HG03280 (cell line): ENCODE data around the gene DESI1.
"Not testable (repeated sequence)": the region's sequence is repeated elsewhere in the genome, so short reads cannot be mapped to it uniquely, and the experiment has no call there.

Experiments
- ATAC-seq: cut with Tn5 transposase; IDR thresholded peaks from one replicate; pipeline ENCODE4 v1.9.1; 2021; ENCODE audit warnings: mild to moderate bottlenecking, moderate library complexity; ENCODE audit not compliant: unreplicated experiment

Gene DESI1

DNA sequence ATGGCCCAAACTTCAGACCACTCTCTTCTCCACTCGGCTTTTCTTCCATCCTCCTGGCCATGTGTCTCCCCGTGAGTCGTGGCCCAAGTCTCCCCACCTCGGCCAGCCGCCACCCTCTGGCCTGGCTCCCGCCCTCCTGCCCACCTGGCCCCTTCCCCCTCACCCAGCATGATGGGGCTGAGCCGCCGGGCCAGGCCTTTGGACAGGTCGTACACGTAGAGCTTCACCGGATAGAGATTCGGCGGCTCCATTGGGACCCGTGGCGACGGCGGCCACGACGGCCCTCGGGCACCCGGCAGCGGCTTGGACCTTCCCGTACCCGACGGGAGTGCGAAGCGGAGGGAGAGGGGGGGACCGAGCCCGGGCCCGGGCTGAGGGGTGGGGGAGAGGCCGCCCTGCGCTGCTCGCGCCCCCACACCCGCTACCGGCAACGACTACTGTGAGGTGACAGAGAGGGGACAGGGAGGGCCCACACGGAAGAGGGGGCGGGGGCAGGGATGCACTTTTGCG, at the start of gene DESI1:
Gene DESI1 (minus strand): TSS at position 455 of the 510 bp plus-strand sequence. CDS start 204 bp downstream, at position 251.
- peak; percentile 18 for ATAC-seq

DNA sequence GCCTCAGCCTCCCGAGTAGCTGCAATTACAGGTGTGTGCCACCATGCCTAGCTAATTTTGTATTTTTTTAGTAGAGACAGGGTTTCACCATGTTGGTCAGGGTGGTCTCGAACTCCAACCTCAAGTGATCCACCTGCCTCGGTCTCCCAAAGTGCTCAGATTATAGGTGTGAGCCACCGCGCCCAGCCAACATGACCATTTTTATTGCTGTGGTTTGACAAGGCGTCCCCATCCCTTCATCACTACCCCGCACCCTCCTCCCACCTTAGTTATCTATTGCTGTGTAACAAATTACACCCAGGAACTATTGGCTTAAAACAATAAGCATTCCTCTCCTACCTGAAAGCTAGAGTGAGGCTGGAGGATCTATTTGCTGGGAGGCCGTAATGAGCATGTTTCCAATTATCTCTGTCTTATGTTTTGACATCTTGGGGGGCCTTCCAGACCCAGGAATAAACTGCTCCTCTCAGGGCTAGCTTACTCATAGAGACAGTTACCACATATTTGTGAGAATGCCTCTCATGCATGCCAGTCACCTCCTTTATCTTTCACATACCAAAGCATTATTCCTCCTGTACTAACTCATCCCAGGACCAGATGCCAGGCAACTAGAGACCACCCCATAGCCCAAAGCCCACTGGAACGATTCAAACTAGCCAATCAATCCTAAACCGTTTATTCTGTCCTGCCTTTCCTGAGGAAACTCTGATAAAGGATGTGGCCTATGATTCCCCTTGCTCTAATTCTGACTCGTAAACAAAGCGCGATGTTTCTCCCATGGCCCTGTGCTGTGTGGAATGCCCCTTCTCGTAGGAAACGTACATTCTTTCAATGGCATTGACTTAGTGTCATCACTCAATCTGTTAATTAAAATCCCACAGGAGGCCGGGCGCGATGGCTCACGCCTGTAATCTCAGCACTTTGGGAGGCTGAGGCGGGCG, 48.4 kb upstream of the DESI1 start:
- ATAC-seq = no peak

DNA sequence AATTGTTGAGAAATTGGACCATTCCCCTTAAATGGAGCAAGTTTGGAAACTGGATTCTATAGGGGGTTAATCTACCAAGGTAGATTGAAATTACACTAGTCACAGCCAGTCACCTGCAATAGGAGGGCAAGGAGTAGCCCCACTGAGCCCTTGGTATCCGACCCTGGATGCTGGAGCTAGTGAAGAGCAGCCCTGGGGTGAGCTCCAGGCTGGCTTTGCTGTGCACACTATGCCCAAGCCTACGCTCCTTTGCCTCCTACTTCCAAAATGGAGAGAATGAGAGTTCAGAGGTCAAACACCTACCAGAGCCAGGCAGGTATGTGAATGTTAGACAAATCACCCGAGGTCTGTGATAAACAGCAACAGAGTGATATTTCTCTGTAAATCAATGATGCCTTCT, 44.1 kb upstream of the DESI1 start:
- no peak for ATAC-seq

DNA sequence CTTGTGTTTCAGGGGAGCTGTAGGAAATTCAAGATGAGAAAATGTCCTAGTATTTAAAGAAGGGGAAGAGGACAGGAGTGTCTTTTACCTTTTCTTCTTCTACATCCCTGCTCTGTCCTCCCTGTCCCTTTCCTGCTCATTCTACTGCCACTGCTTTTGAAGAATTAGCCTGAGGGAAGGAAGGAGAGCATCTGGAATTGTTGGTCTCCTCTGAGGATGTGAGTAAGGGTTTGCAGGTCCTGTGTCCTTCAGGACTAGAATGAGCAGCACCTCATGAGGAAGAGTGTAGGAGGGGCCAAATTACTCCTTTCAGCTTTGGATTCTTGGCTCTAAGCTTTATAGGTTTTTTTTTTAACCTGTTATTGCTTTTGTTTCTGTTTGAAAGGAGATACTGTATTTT, 43.6 kb upstream of the DESI1 start:
- no peak for ATAC-seq

DNA sequence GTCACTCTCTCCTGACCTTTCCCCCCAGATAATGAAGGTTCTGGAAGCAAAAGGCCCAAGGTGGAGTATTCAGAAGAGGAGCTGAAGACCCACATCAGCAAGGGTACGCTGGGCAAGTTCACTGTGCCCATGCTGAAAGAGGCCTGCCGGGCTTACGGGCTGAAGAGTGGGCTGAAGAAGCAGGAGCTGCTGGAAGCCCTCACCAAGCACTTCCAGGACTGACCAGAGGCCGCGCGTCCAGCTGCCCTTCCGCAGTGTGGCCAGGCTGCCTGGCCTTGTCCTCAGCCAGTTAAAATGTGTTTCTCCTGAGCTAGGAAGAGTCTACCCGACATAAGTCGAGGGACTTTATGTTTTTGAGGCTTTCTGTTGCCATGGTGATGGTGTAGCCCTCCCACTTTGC, 42.8 kb upstream of the DESI1 start:
- not testable (repeated sequence) for ATAC-seq

DNA sequence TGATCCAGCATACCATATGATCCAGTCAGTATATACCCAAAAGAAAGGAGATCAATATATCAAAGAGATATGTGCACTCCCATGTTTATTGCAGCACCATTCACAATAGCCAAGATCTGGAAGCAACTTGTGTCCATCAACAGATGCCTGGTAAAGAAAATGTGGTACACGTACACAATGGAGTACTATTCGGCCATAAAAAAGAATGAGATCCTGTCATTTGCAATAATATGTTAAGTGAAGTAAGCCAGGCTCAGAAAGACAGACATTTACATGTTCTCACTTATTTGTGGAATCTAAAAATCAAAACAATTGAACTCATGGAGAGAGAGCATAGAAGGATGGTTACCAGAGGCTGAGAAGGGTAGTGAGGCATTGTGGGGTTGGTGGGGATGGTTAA, 40.9 kb upstream of the DESI1 start:
- no peak for ATAC-seq

DNA sequence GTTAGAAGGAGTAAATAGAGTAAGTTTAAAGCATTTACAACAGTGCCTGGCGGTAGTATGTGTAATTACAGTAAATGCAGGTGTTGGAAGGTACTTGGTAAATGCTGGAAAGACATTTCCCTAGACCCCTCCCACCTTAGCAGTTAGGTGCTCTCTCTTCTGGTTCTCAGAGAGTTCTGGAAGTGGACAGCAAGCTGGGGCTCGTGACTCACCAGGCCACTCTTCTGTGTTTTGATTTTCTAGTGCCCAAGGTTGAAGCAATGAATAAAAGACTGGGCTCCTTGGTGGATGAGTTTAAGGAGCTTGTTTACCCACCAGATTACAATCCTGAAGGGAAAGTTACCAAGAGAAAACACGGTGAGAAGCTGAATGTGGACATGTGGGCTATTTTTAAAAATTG, 40.2 kb upstream of the DESI1 start:
- ATAC-seq = no peak

DNA sequence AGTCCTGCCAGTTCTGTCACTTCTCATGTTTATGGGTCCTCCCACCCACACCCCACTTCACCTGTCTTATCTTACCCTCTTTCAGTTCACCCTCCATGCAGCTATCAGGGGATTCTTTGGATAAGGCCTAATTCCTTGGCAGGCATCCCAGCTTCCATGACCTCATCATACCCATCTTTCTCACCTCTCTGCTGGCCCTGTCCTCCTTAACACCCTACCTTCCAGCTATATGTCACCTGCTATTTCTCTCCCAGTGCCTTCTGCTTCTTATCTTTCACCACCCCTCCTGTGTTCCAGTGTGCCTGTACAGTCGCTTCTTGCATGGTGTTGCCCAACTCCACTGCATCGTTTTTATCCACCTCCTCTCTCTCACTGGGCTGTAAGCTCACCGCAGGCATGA, 39.6 kb upstream of the DESI1 start:
- no peak for ATAC-seq

DNA sequence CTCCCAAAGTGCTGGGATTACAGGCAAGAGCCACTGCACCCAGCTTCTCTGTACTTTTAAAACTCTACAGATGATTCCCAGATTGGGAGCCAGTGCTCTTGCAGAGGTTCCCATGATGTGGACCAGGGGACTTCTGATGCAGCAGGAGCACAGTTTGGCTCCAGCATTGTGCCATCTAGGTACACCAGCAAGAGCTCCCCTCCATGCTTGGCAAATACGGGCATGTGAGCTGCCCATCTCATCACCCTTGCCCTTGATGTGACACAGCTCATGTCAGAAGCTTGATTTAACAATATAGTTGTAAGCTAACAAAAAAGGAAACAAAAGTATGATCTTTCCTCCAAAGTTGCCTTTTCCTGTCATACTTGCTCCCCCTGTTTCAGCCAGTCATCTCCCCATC, 39.1 kb upstream of the DESI1 start:
- ATAC-seq = no peak

DNA sequence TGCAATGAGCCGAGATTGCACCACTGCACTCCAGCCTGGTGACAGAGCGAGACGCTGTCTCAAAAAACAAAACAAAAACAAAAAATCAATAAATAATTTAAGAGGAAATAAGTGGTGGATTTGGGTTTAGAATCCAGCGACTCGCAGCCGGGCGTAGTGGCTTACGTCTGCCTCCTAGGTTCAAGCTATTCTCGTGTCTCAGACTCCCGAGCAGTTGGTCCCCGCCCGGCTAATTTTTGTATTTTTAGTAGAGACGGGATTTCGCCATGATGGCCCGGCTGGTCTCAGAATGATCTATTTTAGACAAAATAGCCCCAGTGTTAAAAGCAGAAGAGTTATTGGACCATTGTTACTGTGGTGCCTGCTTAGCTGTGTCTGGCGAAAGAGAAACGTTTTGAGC, 38.0 kb upstream of the DESI1 start:
- ATAC-seq = no peak

DNA sequence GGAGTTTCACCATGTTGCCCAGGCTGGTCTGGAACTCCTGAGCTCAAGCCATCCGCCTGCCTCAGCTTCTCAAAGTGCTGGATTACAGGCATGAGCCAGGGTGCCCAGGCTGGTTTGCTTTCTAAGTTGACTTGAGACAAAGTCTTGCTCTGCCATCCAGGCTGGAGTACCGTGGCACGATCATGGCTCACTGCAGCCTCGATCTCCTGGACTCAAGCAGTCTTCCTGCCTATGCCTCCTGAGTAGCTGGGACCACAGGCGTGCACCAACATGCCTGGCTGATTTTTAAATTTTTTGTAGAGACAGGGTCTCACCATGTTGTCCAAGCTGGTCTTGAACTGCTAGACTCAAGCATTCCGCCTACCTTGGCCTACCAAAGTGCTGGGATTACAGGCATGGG, 36.9 kb upstream of the DESI1 start:
- ATAC-seq = no peak

DNA sequence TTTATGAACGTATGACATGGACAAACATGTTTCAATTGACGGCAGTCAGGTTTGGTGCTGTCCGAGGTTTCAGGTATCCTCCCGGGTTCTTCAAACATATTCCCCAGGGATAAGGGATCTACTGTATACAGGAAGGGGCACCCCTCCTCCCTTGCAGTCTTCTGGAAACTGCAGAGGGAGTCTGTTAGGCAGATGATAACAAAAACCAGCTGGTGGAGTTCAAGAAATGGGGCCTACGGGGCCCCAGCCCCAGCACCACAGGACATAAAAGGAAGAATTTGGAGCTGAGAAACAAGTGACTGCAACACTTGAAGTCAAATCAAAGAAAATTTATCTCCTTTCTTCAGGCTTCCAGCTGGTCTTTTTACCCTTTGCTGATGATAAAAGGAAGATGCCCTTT, 35.7 kb upstream of the DESI1 start:
- no peak for ATAC-seq

DNA sequence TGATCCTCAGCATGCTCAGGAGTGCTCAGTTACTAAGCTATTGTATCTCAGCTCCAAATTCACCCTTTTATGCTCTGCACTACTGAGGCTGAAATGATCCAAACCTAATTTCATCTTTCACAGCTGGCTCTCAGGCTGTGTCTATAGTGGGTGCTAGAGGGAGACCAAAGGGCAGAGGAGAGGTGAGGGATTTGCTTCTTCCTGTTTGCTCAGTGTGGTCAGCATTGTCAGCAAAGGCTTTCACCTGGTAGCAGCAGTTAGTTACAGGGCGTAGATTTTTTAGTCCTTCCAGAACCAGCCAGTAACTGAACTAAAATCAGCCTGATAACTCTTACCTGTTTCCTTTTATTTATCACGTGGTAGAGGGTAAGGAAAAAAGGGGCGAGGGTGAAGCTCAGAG, 33.5 kb upstream of the DESI1 start:
- ATAC-seq = no peak

DNA sequence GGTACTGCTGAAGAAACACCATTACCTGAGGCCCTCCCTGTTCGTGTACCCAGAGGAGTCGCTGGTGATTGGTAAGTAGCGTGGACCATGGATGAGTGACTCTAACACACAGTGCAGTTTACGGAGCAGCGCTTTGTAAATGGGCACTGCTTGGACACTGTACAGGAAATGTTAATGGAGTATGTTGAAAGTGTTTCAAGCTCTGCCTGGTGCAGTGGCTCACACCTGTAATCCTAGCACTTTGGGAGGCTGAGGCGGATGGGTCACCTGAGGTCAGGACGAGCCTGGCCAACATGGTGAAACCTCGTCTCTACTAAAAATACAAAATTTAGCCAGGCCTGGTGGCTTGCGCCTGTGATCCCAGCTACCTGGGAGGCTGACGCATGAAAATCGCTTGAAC, 30.0 kb upstream of the DESI1 start:
- no peak for ATAC-seq

DNA sequence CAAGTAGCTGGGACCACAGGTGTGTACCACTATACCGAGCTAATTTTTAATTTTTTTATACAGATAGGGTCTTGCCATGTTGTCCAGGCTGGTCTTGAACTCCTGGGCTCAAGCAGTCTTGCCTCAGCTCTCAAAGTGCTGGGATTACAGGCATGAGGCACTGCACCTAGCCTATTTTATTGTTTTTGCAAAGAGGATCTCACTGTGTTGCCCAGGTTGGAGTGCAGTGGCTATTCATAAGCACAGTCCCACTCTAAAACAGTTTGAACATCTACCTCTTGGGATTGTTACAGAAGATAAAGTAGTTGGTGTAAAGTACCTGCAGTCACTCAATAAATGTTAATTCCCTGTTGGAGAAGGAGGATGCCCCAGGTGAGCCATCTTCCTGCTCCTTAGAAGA, 29.4 kb upstream of the DESI1 start:
- no peak for ATAC-seq

DNA sequence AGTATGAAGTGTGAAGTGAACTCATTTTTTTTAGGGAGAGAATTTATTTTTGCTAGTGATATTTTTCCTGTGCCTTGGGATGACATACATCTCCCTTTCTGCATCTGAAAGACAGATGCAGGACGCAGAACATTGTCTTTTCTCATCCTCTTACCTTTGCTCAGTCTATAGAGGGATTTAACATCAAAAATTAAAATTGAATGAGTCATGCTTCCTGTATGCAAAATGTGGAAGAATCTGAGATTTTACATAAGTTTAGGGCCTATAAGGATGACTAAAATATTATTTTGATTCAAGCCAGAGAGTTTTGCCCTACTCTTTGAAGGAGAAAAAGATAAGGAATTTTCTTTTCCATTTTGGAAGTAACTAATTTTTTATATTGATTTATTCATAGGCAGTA, 27.6 kb upstream of the DESI1 start:
- no peak for ATAC-seq

DNA sequence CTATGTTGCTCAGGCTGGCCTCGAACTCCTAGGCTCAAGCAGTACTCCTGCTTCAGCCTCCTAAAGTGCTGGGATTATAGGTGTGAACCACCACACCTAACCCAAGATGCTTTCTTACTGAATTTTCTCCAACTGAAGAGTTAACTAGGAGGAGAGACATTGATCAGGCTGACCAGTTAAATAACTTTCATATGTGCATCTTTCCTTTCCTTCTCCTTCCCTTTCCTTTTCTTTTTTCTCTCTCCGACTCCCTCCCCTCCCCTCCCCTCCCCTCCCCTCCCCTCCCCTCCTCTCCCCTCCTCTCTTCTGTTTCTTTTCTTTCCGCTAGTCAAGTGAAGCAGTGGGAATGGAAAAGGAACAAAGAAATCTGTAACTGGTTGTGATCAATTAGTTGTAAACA, 26.9 kb upstream of the DESI1 start:
- no peak for ATAC-seq

DNA sequence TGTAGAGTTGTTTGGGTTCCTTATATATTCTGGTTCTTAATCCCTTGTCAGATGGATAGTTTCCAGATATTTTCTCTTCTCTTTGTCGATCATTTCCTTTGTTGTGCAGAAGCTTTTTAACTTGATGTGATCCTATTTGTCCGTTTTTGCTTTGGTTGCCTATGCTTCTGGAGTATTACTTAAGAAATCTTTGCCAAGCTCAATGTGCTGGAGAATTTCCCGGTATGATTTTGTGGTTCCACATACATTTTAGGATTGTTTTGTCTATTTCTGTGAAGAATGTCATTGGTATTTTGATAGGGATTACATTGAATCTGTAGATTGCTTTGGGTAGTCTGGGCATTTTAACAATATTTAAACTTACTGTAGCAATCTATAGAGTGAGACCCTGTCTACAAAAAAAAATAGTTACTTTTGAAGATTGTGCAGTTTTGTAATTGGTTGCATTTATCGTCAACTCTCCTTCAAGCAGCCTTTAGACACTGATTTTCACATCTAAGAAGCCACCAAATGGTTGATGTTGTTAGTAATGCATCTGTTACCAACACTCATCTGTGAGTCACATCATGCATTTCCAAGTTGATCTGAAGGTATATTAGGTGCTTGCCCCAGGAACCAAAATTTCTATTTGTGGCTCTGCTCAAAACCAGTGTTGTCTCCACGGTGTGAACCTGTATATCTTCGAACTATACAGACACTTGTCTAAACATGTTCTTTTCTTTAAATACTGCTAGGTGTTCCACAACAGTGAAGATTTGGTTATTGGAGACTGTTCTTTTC, 21.7 kb upstream of the DESI1 start:
- no peak for ATAC-seq

DNA sequence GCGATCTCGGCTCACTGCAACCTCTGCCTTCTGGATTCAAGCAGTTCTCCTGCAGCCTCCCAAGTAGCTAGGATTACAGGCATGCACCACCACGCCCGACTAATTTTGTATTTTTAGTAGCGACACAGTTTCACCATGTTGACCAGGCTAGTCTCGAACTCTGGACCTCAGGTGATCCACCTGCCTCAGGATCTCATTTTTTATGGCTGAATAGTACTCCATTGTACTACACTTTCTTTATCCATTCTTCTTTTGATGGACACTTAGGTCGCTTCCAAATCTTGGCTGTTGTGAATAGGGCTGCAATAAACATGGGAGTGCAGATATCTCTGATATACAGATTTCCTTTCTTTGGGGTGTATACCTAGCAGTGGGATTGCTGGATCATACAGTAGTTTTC, 21.0 kb upstream of the DESI1 start:
- ATAC-seq = no peak

DNA sequence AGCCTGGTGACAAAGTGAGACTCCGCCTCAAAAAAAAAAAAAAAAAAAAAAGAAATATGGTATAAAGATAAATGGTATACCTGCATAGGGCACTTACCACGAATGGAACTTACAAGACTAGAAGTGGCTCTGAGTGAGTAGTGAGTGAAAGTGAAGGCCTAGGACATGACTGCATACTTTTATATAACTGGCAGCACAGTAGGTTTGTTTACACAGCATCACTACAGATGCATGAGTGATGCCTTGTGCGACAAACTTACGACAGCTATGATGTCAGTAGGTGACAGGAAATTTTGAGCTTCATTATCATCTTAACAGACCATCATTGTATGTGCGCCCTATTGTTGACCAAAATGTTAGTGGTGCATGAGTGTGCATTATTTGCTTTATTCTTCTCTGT, 17.9 kb upstream of the DESI1 start:
- ATAC-seq = no peak

DNA sequence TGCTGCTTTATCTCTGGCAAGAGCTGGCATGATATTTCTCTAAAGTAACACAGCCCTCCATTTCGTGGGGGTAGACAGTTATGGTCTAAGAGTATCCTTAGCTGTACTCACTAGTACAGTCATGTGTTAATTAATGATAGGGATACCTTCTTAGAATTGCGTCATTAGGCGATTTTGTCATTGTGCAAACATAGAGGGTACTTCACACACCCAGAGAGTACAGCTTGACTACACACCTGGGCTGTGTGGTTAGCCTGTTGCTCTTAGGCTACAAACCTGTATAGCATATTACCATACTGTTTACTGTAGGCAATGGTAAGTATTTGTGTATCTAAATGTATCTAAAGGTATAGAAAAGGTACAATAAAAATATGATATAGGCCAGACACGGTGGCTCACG, 17.3 kb upstream of the DESI1 start:
- ATAC-seq = no peak

DNA sequence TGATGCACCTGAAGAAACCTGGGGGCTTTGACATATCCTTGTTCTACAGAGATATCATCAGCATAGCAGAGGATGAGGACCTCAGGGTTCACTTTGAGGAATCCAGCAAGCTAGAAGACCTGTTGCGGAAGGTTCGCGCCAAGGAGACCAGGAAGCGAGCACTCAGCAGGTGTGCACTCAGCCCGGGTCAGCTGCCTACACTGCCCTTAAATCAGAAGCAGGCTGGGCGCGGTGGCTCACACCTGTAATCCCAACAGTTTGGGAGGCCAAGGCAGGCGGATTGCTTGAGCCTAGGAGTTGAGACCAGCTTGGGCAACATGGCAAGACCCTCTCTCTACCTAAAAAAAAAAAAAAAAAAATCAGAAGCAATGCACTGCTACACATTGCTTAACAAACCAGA, 16.8 kb upstream of the DESI1 start:
- ATAC-seq = not testable (repeated sequence)
